NCI-H1436 (cell line): ENCODE data around the gene TMEM258.

ENCODE experiments used
- DNase-seq: peaks from one replicate; lab custom pipeline; 2025; lab: John Stamatoyannopoulos, UW

TMEM258 gene

DNA sequence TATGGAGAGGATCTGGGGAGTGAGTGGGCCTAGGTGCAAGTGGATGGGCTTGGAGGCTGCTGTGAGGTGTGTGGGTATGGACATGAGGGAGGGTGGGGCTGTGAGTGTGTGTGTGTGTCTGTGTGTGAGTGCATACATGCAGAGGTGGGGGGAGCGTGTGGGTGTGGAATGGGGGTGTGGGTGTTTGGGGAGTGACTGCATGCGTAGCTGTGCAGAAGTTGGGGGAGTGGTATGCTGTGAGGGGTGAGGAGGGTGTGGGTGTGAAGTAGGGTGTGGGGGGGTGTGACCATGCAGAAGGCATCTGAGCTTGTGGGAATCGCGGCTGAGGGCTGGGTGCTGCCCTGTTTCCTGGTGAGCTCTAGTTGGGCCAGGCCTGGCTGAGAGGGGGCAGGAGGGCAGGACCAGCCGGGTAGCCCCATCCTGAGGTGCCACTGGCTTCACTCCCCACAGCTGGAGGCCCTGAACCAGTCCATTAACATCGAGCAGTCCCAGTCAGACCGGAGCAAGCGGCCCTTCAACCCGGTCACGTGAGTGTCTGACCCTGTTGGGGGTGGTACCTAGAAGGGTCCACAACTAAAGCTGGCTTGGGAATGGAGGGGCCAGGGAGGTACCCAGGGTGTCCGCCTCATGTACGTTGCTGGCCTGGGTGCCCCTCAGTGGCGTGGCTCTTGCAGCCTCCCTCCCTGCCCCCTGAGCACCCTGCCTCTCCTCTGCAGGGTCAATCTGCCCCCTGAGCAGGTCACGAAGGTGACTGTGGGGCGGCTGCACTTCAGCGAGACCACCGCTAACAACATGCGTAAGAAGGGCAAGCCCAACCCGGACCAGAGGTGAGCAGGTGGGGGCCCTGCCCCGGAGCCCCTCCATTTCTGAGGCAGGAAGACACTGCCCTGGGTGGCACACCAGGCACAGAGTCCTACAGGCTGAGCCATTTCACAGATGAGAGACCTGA is 16.5 kb downstream of the TMEM258 start:
- no peak for DNase-seq

DNA sequence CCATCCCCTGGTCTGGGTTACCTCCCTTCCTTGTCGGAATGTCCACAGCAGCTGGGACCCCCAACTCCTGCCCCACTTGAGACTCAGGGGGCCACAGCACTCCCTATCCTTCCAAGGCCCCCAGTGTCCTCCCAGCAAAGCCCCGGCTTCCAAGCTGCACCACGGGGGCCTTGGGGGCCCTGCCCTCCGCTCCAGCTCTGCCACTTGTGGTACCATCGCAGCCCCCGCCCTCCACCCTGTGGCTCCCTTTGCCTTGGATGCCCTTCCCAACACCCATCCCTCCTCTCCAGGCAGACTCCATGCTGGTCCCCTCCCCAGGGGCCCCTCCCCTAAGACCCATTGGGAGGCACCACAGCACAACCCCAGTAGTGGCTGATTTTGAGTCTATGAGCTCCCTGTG is 17.3 kb downstream of the TMEM258 start:
- no peak for DNase-seq

DNA sequence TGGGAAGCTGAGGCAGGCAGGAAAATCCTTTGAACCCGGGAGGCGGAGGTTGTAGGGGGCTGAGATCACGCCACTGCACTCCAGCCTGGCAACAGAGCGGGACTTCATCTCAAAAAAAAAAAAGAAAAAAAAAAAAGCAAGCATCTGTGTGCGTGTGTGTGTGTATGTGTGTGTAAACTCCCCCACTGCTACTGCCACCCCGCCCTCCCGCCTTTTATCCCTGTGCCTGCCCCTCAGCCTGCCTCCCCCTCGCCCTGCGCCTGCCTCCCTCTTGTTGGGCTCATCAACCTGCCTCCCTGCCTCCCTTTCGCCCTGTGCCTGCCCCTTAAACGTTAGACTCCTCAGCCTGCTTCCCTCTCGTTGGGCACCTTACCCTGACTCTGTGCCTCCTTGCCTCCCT is 18.0 kb downstream of the TMEM258 start:
- no peak for DNase-seq

DNA sequence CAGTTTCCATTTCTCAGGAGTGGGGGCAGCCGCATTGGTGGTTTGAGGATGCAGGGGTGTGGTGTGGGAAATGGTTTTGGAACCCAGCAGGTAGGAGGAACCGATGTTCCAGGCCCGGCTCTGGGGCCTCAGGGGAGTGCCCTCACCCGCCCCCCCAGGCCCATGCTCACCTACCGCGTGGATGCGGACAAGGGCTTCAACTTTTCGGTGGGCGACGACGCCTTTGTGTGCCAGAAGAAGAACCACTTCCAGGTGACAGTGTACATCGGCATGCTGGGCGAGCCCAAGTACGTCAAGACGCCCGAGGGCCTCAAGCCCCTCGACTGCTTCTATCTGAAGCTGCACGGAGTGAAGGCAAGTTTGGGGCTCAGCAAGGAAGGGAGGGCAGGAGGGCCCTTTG is 18.6 kb downstream of the TMEM258 start:
- no peak for DNase-seq

DNA sequence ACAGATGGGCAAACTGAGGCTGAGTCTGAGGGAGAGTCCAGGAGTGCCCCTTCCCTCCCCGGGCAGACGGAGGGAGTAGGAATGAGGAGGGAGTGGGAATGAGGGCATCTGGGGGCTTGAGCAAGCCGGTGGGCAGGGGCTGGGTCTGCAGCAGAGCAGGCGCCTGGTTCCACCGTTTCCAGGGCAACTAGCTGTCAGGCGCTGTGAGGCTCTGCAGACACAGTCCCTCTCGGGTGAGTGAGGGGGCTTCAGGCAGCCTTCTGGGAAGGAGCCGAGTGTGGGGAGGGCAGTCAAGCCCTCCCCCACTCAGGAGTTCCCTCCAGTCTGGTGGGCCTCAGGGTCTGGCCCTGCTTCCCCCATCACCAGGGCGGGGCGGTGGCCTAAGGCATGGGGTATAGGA is 19.0 kb downstream of the TMEM258 start:
- no peak for DNase-seq

DNA sequence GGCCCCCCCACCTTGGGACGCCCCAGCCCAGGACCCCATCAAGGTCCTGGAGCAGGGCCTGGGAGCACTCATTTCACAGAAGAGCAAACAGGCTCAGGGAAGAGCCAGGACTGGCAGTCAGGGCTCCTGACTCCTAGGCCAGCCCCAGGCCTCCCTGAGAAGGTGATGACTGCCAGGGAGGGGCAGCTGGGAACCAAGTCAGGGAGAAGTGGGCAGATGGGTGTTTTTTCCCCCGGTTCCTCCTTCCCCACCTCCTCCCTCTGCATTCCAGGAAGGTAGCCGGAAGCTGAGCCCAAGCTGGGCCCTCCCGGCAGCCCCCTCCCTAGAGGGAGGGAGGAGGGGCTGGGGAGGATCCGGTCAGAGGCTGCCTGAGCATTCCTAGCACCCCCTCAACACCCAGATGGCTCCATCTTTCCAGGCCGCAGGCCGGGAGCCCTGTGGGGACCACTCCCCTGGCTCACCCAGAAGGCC is 20.4 kb downstream of the TMEM258 start:
- no peak for DNase-seq

DNA sequence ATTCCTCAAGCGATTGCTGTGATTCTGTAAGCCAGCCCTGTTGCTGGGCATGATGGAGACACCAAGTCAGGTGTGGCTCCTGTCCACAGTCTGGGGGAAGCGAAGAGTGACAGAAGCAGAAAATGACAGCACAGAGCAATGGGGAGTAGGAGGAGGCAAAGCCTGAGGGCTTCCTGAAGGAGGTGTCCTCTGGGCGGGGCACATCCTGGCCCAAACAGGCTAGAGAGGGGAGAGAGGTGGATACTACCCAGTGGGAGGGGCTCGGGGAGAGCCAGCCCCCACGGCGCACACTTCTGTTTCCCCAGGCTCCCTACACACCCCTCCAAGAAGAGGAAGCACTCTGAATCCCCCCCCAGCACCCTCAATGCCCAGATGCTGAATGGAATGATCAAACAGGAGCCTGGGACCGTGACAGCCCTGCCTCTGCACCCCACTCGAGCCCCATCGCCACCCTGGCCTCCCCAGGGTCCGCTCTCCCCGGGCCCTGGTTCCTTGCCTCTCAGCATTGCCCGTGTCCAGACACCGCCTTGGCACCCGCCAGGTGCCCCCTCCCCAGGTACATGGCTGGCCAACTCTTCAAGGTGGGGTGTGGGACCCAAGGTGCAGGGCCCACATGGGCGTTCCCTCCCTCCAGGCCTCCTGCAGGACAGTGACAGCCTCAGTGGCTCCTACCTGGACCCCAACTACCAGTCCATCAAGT is 21.1 kb downstream of the TMEM258 start:
- DNase-seq = no peak

DNA sequence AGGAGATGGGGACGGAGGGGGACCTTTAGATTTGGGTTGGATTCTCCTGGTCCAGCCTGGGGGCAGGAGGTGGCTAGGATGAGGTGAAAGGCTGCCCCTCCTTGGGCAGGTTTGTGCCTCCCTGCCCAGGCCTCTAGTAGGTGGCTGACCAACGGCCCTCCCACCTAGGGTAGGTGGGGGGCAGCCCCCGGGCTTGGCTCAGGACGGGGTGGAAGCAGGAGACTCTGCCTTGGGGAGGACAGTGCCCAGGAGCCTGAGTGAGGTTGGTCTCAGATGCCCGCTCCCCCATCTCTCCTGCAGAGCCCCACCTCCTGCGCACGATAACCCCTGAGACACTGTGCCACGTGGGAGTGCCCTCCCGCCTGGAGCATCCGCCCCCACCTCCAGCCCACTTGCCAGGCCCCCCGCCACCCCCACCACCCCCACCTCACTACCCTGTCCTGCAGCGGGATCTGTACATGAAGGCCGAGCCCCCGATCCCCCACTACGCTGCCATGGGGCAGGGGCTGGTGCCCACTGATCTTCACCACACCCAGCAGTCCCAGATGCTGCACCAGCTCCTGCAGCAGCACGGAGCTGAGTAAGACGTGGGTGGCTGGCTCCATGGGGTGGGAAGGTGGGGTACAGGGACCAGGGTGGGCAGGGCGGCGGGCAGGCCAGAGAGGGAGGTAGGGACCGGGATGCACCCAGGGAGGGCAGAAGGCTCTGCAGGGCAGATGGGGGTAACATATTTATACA is 22.3 kb downstream of the TMEM258 start:
- no peak for DNase-seq

DNA sequence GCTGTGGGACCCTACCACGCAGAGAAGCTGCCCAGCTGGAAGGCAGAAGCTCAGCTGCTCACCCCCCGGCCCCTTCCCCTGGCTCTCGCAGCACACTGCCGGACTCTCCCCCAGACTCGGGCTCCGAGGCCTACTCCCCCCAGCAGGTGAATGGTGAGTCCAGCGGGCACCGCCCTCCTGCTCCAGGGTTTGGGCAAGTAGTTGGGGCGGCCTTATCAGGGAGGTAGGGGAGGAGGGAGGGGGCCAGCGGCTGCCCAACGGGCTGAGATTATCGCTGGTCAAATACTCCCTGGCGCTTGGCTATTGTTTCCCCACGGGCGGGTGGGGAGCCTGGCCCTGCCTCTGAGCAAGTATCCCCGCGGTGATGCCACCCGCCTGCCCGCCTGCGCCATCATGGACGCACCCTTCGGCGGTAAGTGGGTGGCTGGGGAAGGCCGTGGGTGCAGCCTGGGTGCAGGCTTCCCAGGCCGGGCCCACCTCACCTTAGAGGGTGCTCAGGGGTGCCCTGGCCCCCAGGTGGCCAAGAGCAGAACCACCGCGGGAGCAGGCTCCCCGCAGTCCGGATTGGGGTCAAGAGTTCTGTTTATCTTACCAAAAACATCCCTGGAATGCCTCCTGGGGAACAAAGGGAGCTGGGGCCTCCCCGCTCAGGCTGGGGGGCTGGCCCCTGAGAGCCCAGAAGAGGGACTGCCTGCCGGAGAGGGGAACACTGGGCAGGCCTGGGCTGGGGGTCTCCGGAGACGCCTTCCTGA is 23.1 kb downstream of the TMEM258 start:
- DNase-seq = no peak

DNA sequence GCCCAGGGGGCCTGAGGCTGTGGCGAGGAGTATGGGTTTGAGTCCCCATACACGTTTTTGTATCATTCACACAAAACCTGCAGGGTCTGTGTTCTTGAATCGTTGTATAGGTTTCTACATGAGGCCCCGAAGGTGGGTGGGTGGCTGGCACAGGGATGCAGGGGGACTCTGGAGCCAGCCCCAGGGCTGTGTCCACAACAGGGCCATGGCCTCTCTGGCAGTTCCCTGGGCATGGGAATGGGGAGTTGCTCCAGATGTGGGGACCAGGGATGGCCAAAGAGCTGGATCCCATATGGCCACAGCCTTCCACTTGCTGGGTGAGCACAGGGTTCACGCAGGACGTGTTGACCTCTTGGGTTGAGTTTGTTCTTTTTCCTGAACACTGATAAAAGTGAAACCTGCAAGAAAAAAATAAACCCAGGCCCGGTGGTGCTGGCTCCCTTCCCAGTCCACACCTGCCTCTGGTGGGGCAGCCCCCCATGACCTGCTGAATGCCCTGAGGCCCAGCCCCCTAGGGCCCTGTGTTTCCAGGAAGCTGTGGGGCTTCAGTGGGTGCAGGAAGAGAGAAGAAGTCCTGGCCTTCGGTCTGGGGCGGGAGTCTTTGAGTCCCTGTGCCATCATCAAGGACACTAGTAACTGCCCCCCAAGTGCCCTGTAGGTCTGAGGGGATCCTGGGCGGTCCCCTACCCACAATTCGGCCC is 23.9 kb downstream of the TMEM258 start:
- DNase-seq = no peak

DNA sequence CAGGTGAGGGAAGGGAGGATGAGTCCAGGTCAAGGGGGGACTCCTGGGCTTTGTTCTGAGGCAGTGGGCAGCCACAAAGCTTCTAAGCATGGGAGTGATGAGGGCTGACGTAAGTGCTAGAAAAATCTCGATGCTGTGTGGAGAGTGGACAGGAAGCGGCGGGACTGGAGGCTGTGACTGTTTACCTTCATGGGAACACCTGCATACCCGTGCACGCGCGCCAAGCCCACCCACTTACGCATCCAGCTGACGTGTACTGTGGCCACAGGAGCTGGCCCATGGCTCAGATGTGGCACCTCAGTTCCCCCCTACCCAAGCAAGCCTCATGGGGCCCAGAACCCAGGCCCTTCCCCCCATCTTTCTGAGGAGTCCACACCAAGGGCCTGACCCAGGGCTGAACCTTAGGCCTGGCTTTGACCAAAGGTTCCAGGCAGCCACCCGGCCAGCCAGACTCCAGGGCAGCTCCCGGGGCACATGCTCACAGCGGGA is 26.0 kb downstream of the TMEM258 start:
- DNase-seq = no peak

DNA sequence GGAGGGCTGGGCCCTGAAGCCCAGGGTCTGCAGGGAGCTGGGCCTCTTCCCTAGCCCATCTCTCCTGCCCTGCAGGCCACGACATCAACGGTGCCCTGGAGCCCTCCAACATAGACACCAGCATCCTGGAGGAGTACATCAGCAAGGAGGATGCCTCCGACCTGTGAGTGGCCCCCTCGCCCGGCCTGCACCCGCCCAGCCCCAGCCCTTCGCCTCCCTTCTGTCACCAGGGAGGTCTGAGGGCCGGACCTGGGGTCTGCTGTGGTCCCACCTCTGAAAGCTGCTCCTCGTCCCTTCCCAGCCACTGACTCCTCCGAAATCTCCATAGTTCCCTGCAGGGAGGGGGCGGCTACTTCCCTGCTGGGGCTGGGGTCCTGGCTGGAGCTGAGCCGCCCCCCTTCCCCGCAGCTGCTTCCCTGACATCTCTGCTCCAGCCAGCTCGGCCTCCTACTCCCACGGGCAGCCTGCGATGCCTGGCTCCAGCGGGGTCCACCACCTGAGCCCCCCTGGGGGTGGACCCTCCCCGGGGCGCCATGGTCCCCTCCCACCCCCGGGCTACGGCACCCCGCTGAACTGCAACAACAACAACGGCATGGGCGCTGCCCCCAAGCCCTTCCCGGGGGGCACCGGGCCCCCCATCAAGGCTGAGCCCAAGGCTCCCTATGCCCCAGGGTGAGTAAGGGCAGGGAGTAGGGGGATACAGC is 26.7 kb downstream of the TMEM258 start:
- no peak for DNase-seq

DNA sequence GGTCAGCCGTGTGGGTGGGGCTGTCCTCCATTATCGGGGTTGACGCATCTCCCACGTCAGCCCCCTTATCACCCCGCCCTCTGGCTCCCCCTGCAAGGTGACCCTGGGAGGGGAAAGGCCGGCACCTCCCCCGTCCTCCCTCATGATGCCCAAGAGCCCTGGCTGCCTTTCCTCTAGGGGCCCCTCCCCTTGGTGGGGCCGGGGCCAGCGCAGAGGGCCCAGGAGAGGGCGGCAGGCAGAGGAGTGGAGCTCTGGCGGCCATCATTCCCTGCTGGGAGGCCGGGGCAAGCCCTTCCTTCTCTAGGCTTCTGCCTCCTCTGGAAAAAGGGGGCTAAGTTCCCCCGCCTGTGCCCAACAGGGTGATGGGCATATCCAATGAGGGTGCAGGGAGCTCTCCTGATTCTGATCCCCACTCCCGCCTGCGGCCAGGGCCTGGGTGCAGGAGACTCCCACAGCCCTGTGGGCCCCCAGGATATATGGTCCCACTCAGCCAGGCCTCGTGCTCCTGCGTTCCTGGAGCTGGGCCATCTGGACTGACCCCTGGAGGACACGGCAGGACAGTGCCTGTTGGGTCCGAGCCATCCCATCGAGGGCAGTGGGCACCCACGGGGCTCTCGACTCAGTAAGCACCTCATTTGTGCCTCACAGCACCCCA is 27.7 kb downstream of the TMEM258 start:
- no peak for DNase-seq

DNA sequence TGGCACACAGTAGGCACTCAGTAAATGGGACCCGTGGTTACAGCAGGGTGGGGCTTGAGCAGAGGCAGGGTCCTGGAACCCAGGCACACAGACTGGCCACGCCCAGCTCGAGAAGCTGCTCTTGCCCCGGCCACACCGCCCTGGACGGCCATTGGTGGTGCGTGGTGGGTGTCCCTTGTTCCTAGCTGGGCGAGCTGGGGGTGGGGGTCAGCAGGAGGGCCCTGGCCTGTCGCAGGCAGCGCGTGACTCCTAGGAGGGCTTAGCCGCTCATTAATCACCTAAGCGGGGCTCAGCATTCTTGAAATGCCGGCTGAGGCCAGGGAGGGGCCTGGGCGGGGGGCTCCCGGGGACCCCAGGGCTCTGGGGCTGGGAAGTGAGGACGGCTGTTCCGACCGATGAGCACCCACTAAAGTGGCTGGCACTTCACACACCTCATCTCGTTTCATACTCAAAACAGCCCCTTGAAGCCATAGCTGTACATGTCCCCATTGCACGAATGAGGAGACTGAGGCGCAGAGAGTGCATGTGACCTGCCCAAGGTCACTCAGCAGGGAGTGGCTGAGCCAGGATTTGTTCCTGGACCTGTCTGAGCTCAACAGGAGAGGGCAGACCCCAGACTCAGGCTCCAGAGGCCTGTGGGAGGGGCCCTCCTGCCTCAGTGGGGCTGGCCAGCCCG is 28.3 kb downstream of the TMEM258 start:
- no peak for DNase-seq

DNA sequence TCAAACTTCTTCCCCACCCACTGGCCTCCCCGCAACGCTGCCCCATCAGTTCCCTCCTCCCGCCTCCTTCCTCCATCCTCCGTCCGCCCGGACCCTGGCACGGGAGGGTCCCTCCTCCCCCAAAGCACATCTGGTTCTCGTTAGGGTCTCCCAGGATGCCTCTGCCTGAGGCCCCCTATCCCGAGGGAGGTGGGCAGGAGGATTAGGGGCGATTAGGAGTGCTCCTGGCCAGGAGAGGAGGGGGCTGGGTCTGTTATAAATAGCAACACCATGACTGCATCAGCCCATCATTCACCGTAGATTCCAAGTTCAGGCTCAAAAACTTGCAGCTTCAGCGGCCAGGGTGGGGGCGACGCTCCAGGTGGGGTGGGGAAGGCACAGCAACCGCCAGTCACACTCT is 29.6 kb downstream of the TMEM258 start:
- no peak for DNase-seq

DNA sequence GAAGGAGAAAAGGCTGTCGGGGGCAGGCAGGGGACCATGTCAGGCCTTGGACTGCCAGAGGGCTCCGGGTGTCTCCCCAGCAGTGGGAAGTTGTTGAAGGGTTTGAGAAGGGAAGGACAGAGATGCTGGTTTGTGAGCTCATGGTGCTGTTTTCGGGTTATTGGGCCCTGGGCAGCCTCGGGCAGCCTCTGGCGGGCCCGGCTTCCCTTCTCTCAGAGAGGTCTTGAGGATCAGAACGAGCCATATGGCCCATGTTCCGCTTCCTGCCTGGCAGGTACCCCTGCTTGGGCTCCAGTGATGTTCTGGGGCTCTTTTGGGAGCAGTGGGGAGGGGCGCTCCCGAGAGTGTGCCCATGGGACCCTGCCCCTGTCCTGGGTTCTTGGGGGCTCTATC is 30.2 kb downstream of the TMEM258 start:
- no peak for DNase-seq

DNA sequence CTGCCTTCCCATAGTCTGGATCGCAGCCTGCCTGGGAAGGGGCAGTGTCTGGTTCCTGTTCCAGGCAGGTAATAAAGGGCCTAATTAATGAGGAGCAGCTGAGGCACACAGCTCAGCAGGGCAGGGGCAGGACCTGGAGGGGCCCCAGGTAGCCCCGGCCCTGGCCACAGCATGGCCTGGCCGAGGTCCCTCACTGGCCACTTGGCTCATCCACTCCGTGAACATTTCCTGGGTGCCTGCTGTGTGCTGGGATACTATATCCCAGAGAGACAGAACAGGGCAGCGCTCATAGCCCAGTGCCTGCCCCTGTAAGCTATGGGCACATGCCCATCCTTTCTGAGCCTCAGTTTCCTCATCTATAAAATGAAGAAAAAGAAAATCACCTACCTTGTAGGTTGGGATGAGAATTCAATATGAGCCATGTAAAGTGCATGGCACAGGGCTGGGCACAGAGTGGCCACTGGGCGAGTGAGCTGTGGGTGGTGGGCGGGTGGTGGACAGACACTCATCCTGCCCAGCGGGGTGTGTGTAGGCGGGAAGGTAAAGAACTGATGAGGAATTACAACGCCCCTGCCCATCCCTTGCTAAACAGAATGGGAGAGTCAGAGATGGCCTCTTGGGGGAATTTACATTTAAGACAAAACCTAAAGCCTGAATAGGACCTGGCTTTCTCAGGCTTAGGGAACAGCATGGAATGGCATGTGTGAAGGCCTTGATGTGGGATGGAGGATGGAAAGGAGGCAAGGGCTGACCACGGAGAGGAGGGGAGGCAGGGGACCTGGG is 30.8 kb downstream of the TMEM258 start:
- DNase-seq = no peak

DNA sequence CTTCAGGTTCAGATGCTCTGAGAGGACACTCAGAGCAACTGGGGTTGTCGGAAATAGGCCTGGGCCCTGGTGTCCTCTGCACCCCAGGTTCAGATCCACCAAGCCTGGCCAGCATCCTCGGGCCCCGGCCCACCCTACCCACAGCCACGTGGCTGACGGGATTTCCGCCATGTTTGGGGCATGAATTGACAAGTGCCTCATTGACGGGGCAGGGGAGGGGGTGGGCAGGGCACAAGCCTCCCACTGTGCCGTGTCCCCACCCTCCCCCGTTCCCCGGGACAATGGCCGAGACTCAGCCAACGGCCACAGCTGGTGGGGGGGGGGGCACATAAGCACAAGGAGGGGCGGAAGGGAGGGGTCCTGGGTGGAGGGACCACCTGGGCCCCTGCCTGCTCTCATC is 31.5 kb downstream of the TMEM258 start:
- no peak for DNase-seq
